HEK293 (cell line): Measurements from ENCODE around the gene GJB2.

Source experiments
- CTCF ChIA-PET: fragments of 350-600 bp; formaldehyde crosslinking; extraction: SDS; loops from one replicate; lab custom pipeline; 2021; ENCODE audit warnings: antibody characterized with exemption; lab: Yijun Ruan, JAX
- POLR2A ChIA-PET: fragments of 300-600 bp; formaldehyde crosslinking; extraction: SDS; loops from one replicate; lab custom pipeline; 2020; ENCODE audit warnings: antibody characterized with exemption, inconsistent platforms; lab: Yijun Ruan, JAX
- H3K27ac ChIP-seq: fragments of 200-500 bp; sonication (Bioruptor generic); 2 replicates; pipeline ENCODE4 v1.5.1; 2014; ENCODE audit warnings: low read depth, low read length, control low read depth, inconsistent platforms; ENCODE audit errors: extremely low read depth
- H3K36me3 ChIP-seq, 2 experiments: fragments of 200-500 bp in 1 of 2; sonication (Bioruptor generic) in 1 of 2; 1 replicate in 1 of 2; 2 replicates in 1 of 2; pipeline ENCODE4 v1.5.1; 2014 to 2017; ENCODE audit warnings: inconsistent platforms in 2 of 2, low read length in 2 of 2; ENCODE audit not compliant: control insufficient read depth in 2 of 2, insufficient read depth in 1 of 2
- H3K4me1 ChIP-seq: fragments of 200-500 bp; sonication (Bioruptor generic); 2 replicates; pipeline ENCODE4 v1.5.1; 2014; ENCODE audit warnings: mild to moderate bottlenecking, low read length, inconsistent platforms; ENCODE audit not compliant: control insufficient read depth, insufficient read depth
- H3K4me3 ChIP-seq: 2 replicates; pipeline ENCODE4 v1.5.1; 2011; ENCODE audit warnings: low read depth, mild to moderate bottlenecking, control low read depth, low read length, moderate library complexity
- H3K9me3 ChIP-seq: fragments of 200-500 bp; sonication (Bioruptor generic); 2 replicates; pipeline ENCODE4 v1.5.1; 2014; ENCODE audit warnings: low read depth, low read length, inconsistent platforms; ENCODE audit not compliant: control insufficient read depth, insufficient read depth
- AEBP2 ChIP-seq: fragments of 450-650 bp; formaldehyde crosslinking; IDR thresholded peaks from 2 replicates; pipeline ENCODE4 v1.5.1; 2016; ENCODE audit warnings: missing biosample characterization, missing genetic modification characterization, borderline replicate concordance
- BCL6B ChIP-seq: fragments of 450-650 bp; formaldehyde crosslinking; IDR thresholded peaks from 2 replicates; pipeline ENCODE4 v1.5.1; 2017; ENCODE audit warnings: missing biosample characterization, missing genetic modification characterization
- SCRT2 ChIP-seq: fragments of 450-650 bp; formaldehyde crosslinking; IDR thresholded peaks from 2 replicates; pipeline ENCODE4 v1.5.1; 2016; ENCODE audit warnings: missing biosample characterization, missing genetic modification characterization
- ZBTB20 ChIP-seq: fragments of 450-650 bp; formaldehyde crosslinking; IDR thresholded peaks from 2 replicates; pipeline ENCODE4 v1.5.1; 2016; ENCODE audit warnings: missing biosample characterization, missing genetic modification characterization
- ZBTB8A ChIP-seq: fragments of 450-650 bp; formaldehyde crosslinking; IDR thresholded peaks from 2 replicates; pipeline ENCODE4 v1.5.1; 2016; ENCODE audit warnings: missing biosample characterization, missing genetic modification characterization
- ZNF112 ChIP-seq: fragments of 450-650 bp; formaldehyde crosslinking; IDR thresholded peaks from 2 replicates; pipeline ENCODE4 v1.5.0; 2017; ENCODE audit warnings: missing biosample characterization, missing genetic modification characterization
- ZNF140 ChIP-seq: fragments of 450-650 bp; formaldehyde crosslinking; IDR thresholded peaks from 2 replicates; pipeline ENCODE4 v1.5.1; 2016; ENCODE audit warnings: missing biosample characterization, missing genetic modification characterization
- ZNF174 ChIP-seq: fragments of 450-650 bp; formaldehyde crosslinking; IDR thresholded peaks from 2 replicates; pipeline ENCODE4 v1.5.0; 2017; ENCODE audit warnings: missing biosample characterization, mild to moderate bottlenecking, missing genetic modification characterization
- ZNF175 ChIP-seq: fragments of 450-650 bp; formaldehyde crosslinking; IDR thresholded peaks from 2 replicates; pipeline ENCODE4 v1.5.1; 2016; ENCODE audit warnings: missing biosample characterization, missing genetic modification characterization
- ZNF202 ChIP-seq: fragments of 450-650 bp; formaldehyde crosslinking; IDR thresholded peaks from 2 replicates; pipeline ENCODE4 v1.5.1; 2016; ENCODE audit warnings: missing biosample characterization, missing genetic modification characterization, borderline replicate concordance
- ZNF211 ChIP-seq: fragments of 450-650 bp; formaldehyde crosslinking; IDR thresholded peaks from 2 replicates; pipeline ENCODE4 v1.5.1; 2016; ENCODE audit warnings: low read depth, missing biosample characterization, missing genetic modification characterization
- ZNF223 ChIP-seq: fragments of 450-650 bp; formaldehyde crosslinking; IDR thresholded peaks from 2 replicates; pipeline ENCODE4 v1.5.1; 2016; ENCODE audit warnings: missing biosample characterization, missing genetic modification characterization
- ZNF292 ChIP-seq: fragments of 450-650 bp; formaldehyde crosslinking; IDR thresholded peaks from 2 replicates; pipeline ENCODE4 v1.5.1; 2016; ENCODE audit warnings: low read depth, missing biosample characterization, missing genetic modification characterization, borderline replicate concordance
- ZNF398 ChIP-seq: fragments of 450-650 bp; formaldehyde crosslinking; IDR thresholded peaks from 2 replicates; pipeline ENCODE4 v1.5.1; 2017; ENCODE audit warnings: missing biosample characterization, missing genetic modification characterization
- ZNF501 ChIP-seq: fragments of 450-650 bp; formaldehyde crosslinking; IDR thresholded peaks from 2 replicates; pipeline ENCODE4 v1.5.1; 2016; ENCODE audit warnings: missing biosample characterization, missing genetic modification characterization
- ZNF768 ChIP-seq: fragments of 450-650 bp; formaldehyde crosslinking; IDR thresholded peaks from 2 replicates; pipeline ENCODE4 v1.5.1; 2018; ENCODE audit warnings: missing biosample characterization, mild to moderate bottlenecking, missing genetic modification characterization
- ZSCAN18 ChIP-seq: fragments of 450-650 bp; formaldehyde crosslinking; IDR thresholded peaks from 2 replicates; pipeline ENCODE4 v1.5.1; 2016; ENCODE audit warnings: missing biosample characterization, missing genetic modification characterization

The GJB2 gene

GRCh38 chr13:20150561-20150960, 42.2 kb downstream of the GJB2 start:
- TF ChIP-seq ZNF112 (tag by site-specific recombination), result no peak
- no peak for TF ChIP-seq ZNF175 (tag by site-specific recombination)
- TF ChIP-seq ZNF140 (tag by site-specific recombination), result no peak
- no peak for TF ChIP-seq BCL6B (tag by site-specific recombination)
- TF ChIP-seq ZNF768, result no peak
- no peak for TF ChIP-seq ZNF292 (tag by site-specific recombination)
- TF ChIP-seq AEBP2 (tag by site-specific recombination), result no peak
- TF ChIP-seq ZSCAN18 (tag by site-specific recombination), result no peak
- TF ChIP-seq ZBTB20 (tag by site-specific recombination), result no peak
- TF ChIP-seq ZNF398, result no peak
- no peak for TF ChIP-seq ZNF211 (tag by site-specific recombination)
- no peak for TF ChIP-seq ZNF202
- no peak for TF ChIP-seq ZBTB8A (tag by site-specific recombination)
- no peak for TF ChIP-seq ZNF174 (tag by site-specific recombination)
- no peak for TF ChIP-seq ZNF501 (tag by site-specific recombination)
- TF ChIP-seq, all 188 proteins: peak for 0
- no peaks in the 10 kb centered on the region for H3K9me3 ChIP-seq
- H3K27ac ChIP-seq, result no peak overlapping the region
- H3K36me3 ChIP-seq, result no peaks in the 10 kb centered on the region
- ChIA-PET CTCF (interaction anchor here (1.2 kb wide), 1 partner anchor 115 kb away, joined by 3 read pairs; no protein-coding TSS in a partner anchor), POLR2A (no interaction called here)
- H3K4me1 ChIP-seq, result no peaks in the 10 kb centered on the region
- no peak overlapping the region for H3K4me3 ChIP-seq

GRCh38 chr13:20149762-20150161, 43.0 kb downstream of the GJB2 start:
- POLR2A ChIA-PET, result no interaction called here
- Histone ChIP-seq H3K4me1 (no peaks in the 10 kb centered on the region), H3K4me3 (no peak overlapping the region), H3K36me3 (no peaks in the 10 kb centered on the region), H3K9me3 (no peaks in the 10 kb centered on the region), H3K27ac (no peak overlapping the region)
- TF ChIP-seq SCRT2 (tag by site-specific recombination), result peak; percentile 32; the same call in 1 of the 2 replicates
- no peak for TF ChIP-seq ZNF223 (tag by site-specific recombination)
- CTCF ChIA-PET, result interaction anchor here (0.7 to 1.2 kb wide), 2 partner anchors 74 to 114 kb away, joined by 3 to 4 read pairs; no protein-coding TSS in a partner anchor
